Measurements from ENCODE around the gene ABCA8.

Gene ABCA8

GRCh38 chr17:68941761-68942160, 13.4 kb downstream of the ABCA8 start:
- FAIRE-seq: no peak

- no peak for FAIRE-seq
These were observed 16.0 kb downstream of the ABCA8 start for GRCh38 chr17:68939195-68939594.

- no peak for FAIRE-seq
These were observed 17.2 kb downstream of the ABCA8 start for GRCh38 chr17:68937890-68938514.

- no peak for FAIRE-seq
These were observed 27.7 kb downstream of the ABCA8 start for GRCh38 chr17:68927516-68927915.

- FAIRE-seq: no peak
These were observed 30.1 kb downstream of the ABCA8 start for GRCh38 chr17:68924793-68925720.

- no peak for FAIRE-seq
These were observed 44.3 kb downstream of the ABCA8 start for GRCh38 chr17:68910789-68911431.

- FAIRE-seq: no peak
These were observed 44.9 kb downstream of the ABCA8 start for GRCh38 chr17:68910251-68910705.

GRCh38 chr17:68909066-68909465, 46.1 kb downstream of the ABCA8 start:
- no peak for FAIRE-seq

GRCh38 chr17:68908045-68908444, 47.1 kb downstream of the ABCA8 start:
- FAIRE-seq: no peak

- no peak for FAIRE-seq
These were observed 48.6 kb downstream of the ABCA8 start for GRCh38 chr17:68906638-68907037.

GRCh38 chr17:68903286-68903685, 51.9 kb downstream of the ABCA8 start:
- FAIRE-seq: no peak

- no peak for FAIRE-seq
These were observed 57.6 kb downstream of the ABCA8 start for GRCh38 chr17:68897557-68897956.

- FAIRE-seq: no peak
These were observed 62.5 kb downstream of the ABCA8 start for GRCh38 chr17:68892658-68893057.

GRCh38 chr17:68892193-68892592, 63.0 kb downstream of the ABCA8 start:
- no peak for FAIRE-seq

- no peak for FAIRE-seq
These were observed 68.8 kb downstream of the ABCA8 start for GRCh38 chr17:68886401-68886800.

- no peak for FAIRE-seq
These were observed 70.3 kb downstream of the ABCA8 start for GRCh38 chr17:68884888-68885287.

- no peak for FAIRE-seq
These were observed 76.8 kb downstream of the ABCA8 start for GRCh38 chr17:68878226-68878885.

GRCh38 chr17:68871447-68871846, 83.7 kb downstream of the ABCA8 start:
- no peak for FAIRE-seq

- no peak for FAIRE-seq
These were observed 84.2 kb downstream of the ABCA8 start for GRCh38 chr17:68870976-68871375.

GRCh38 chr17:68870161-68870826, 84.9 kb downstream of the ABCA8 start:
- FAIRE-seq: no peak

- no peak for FAIRE-seq
These were observed 86.5 kb downstream of the ABCA8 start for GRCh38 chr17:68868708-68869107.

GRCh38 chr17:68867759-68868516, 87.3 kb downstream of the ABCA8 start:
- FAIRE-seq: no peak

All from colon (tissue), 2 donors.